ENCODE data around the gene TRPT1. TPM values are rescaled to one million over a fixed set of nuclear protein-coding genes. Genes with fewer than 3 reads are reported as not detected.
A peak's percentile ranks its signal among the peaks of the same experiment; 100 is the strongest.

TRPT1 gene
- polyA plus RNA-seq, 1 donor = 69.1 TPM

DNA sequence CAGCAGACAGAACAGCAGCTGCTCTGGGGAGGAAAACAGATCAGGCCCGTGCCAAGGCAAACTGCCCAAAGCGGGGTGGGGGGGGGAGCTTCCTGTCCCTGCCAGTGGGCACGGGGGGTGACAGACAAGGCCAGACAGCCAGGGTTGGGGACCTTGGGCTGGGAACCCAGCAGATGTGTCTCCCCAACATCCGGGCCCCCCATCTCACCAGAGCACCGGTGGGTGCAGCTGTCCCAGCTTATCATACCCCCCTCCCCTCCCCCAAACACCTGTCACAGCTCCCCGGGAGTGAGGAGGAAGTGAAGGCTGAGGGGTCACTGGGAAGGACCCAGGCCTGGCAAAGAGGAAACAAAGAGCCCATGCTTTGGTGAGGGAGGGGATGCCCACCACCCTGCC, 19.4 kb upstream of the TRPT1 start:
- no peak for DNase-seq (ENCODE audit: low read depth)

DNA sequence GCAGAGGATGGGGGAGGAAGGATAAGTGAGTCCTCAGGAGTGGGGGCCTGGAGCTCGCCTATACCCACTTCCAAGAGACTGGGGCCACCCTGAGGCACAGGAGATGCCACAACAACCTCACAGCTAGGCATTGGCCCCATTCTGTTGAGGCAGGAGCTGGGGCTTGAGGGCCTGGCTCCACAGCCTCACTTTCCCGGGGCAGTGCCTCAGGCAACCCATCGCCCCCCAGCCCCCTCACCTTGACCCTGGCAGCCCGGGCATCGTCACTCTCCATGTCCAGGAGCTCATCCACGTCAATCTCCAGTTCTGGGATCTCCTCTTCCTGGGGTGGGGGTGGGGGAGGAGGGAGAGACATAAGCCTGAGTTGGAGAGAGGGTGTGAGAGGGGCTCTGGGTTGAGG, 19.0 kb upstream of the TRPT1 start:
- no peak for DNase-seq (ENCODE audit: low read depth)

DNA sequence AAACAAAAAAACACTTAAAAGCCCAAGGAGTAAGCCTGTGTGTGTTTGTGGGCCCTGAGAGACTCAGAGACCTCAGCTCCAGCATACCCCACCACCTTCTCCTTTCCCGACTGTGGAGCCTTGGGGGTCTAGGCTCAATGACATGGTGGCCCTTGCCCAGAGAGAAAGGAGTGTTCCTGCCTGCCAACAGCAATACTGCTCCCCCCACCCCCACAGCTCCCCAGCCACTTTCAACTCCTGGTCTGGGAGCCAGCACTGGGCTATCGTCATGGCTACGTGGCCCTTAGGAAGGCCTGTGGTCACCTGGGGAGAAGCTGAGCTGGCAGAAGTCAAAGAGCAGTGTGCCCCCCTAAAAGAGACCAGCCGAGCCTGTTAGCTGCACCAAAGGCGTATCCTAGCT, 18.1 kb upstream of the TRPT1 start:
- DNase-seq (ENCODE audit: low read depth) = no peak

DNA sequence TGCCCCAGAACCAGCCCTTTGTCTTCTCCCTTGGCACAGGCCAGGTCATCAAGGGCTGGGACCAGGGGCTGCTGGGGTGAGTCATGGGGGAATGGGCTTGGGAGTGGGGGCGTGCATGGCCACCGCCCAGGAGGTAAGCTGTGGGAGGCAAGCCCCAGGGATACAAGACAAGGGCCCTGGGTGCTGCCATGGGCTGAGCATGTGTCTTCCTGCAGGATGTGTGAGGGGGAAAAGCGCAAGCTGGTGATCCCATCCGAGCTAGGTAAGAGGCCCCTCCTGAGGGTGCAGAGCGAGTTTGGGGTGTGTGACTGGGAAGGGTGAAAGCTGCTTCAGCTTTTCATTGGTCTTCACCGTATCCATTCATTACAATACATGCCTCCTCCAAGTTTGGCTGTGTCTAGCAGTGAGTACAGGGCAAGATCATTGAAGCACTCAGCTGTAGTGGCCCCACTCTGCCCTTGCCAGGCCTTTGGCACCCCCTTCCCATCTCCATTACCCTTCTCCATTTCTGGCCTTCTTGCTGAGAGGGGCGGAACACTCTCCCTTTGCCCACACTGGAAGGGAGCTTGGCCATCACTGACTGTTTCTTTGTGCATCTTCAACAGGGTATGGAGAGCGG, 17.4 kb upstream of the TRPT1 start:
- no peak for DNase-seq (ENCODE audit: low read depth)

DNA sequence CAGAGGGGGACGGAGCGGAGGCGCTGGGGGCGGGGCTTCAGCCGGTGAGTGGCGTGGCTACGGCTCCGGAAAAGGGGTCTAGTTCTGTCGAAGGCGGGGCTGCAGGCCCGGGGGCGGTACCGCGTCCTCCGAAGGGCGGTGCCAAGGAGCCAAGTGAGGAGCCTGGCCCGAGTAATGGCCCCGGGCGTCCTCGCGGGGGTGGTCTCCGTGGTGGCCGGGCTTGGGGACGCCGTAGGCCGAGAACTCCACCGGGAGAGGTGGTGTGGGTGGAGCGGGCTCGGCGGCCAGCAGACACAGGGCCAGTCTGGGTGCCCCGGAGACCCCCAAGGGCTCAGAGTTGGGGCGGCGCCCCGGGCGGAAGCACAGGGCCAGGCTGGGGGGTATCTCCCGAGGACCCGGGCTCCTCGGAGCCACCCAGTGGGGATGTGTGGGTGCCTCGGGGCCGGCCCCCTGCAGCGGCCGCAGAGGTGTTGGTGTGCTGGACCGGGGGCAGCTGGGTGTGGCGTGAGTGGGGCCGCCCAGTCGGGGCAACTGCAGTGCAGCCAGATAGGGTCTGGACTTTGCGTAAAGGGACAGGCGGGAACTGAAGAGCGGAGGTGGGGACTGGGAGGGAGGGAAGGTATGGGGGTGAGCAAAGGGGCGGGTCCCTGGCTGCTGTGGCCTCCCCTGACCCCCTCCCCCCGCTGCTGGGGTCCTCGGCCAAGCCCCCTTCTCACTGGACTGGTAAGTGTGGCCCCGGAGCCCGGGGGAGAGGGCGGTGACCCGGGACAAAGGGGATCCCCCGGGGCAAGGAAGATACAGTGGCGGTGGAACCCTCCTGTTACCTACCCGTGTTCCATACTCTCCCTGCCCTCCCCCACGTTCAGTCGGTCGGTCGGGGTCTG, 15.7 kb upstream of the TRPT1 start:
- DNase-seq (ENCODE audit: low read depth) = no peak

DNA sequence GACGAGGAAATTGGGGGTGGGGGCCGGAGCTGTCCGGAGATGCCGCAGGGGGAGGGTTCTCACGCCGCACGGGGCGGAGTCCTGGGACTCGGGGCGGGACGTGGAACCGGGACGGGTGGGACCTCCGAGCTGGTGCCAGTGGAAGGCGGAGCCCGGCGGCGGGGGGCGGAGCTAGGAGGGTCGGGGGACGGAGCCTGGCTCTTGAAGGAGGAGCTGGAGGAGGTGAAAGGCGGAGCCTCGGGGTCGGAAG, 15.2 kb upstream of the TRPT1 start:
- DNase-seq (ENCODE audit: low read depth) = peak; percentile 96

DNA sequence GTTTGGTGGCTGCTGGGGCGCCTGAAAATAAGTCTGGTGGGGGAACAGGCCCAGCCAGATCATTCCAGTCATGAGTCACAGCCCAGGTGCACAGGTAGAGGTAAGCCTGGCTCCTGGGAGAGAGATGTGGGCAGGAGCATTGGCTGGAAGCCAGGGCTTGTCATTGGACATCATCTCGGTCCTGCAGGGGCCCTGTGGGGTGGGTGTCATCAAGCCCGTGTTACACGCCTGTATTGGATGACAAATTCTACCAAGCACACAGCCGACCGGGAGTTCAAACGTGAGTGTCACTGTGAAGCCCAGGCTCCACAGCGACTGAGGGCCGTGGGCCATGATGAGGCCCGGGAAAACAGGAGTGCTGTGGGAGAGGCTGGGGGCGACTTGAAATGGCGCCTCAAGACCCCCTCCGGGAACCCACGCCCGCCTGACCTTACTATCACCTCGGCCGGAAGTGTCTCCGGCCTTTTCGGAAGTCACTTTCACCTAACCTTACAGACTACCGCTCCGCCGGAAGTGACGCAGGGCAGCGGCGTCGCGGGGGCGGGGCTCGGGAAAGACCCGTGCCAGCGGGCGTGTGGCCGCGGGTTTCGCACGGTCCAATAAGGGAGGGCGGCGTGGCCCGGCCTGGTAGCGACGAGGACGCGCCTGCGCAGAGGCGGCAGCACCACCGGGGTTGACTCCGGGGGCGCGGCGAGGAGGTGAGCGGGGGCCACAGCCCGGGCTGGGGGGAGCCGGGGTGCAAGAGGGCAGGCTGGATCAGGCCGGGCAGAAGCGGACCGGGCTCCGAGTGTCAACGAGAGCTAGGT, 14.7 kb upstream of the TRPT1 start, which contains the start of gene FKBP2:
FKBP2 (plus strand) TSS at position 661 of the 806 bp plus-strand sequence. CDS start 1,293 bp downstream, outside the sequence.
- peak; percentile 80 for DNase-seq (ENCODE audit: low read depth)

DNA sequence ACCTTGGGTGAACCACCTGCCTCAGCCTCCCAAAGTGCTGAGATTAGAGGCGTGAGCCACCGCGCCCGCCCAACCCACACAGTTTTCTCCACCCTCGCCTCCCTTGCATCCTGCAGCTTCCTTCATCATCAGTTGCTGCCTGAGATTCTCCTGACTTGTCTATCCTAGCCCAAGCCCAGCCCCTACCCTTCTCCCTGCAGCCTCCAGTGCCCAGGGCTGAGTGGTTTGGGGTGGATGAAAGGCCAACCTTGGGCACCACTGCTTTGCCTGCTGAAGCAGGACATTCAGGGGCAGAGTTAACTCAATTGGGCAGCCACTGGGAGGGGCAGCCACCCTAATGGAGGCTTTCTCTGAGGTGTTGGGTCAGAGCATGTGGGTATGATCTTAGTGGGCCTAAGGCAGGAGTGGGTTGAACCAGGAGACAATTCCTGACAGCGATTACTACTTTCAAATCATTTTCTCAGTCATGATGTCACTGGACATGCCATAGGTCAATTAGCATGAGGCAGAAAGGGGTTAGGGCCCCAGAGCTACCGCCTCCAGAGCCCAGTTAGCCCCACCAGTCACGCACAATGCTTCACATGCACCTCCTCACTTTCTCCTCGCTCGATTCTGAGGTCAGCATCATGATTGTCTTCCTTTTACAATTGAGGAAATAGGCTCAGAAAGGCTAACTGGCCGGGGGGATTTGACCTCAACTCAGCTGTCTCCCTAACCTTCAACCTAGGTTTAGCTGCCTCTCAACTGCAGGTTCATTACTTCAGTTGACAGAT, 13.9 kb upstream of the TRPT1 start:
- DNase-seq (ENCODE audit: low read depth) = no peak

DNA sequence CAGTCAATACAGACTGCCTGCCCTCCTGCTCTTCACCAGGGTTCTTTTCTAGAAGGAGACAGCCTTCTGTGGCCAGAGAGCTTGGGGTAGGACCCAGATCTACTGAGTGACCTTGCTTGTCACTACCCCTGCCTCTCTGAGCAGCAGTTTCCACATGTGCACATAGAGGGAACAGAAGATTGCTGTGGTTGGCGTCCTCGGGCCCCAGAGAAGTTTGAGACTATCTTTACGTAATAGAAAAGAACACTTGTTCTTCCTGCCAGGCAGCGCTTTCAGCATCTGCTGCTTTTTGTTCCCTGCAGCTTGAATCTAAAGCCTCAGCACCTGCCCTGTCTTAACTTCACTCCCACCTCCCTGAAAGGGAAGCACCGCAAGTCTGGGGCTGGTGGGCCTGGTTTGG, 13.0 kb upstream of the TRPT1 start:
- DNase-seq (ENCODE audit: low read depth) = no peak

DNA sequence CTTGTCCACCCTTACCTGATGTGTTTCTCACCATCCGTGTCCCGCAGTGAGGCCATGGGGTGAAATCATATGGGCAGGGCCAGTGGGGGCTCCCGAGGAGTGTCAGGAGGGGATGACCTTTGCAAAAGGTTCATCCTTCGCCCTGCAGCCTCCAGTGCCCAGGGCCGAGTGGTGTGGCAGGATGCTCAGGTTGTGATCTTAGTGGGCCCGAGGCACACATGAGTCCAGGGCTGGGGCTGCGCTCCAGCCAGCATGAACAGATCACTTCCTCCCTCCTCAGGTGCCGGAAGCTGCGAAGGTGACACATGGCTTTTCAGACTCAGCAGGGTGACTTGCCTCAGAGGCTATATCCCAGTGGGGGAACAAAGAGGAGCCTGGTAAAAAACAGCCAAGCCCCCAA, 12.1 kb upstream of the TRPT1 start:
- DNase-seq (ENCODE audit: low read depth) = no peak

DNA sequence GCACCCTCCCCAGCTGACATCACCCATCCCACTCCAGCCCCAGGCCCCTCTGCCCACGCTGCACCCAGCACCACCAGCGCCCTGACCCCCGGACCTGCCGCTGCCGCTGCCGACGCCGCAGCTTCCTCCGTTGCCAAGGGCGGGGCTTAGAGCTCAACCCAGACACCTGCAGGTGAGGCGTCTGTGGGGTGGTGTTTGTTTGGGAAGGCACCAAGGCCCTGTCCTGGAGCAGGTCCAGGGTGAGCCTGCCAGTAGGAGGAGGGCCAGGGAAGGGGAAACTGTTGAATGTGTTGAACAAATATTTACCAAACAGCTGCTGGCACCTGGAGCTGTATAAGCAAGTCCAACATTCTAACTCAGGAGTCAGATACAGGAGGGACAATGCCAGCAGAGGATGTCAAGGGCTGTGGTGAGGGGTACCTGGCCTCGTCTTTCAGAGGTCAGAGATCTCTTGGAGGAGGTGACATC, 11.5 kb upstream of the TRPT1 start:
- DNase-seq (ENCODE audit: low read depth) = no peak

DNA sequence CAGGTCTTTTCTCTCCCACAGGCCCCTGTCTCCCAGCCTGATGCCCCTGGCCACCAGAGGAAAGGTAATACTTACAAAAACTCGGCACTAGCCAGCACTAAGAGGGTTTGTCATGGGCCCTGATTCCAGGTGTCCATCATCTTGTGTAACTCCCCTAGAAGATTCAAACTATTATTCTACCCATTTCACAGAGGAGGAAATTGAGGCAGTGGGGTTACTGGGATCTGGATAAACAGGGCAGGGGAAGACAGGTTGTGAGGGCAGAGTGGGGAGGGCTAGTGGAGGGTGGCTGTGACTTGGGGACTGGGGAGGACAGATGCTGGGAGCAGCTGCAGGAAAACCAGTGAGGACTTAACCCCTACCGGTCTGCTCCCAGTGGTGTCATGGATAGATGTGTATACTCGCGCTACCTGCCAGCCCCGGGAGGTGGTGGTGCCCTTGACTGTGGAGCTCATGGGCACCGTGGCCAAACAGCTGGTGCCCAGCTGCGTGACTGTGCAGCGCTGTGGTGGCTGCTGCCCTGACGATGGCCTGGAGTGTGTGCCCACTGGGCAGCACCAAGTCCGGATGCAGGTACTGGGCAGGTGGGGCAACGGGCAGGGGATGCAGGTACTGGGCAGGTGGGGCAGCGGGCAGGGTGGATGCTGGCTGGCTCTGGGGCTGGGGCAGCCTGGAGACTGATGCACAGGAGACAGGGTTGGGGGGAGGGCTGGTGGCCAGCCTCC, 9.6 kb upstream of the TRPT1 start:
- no peak for DNase-seq (ENCODE audit: low read depth)

DNA sequence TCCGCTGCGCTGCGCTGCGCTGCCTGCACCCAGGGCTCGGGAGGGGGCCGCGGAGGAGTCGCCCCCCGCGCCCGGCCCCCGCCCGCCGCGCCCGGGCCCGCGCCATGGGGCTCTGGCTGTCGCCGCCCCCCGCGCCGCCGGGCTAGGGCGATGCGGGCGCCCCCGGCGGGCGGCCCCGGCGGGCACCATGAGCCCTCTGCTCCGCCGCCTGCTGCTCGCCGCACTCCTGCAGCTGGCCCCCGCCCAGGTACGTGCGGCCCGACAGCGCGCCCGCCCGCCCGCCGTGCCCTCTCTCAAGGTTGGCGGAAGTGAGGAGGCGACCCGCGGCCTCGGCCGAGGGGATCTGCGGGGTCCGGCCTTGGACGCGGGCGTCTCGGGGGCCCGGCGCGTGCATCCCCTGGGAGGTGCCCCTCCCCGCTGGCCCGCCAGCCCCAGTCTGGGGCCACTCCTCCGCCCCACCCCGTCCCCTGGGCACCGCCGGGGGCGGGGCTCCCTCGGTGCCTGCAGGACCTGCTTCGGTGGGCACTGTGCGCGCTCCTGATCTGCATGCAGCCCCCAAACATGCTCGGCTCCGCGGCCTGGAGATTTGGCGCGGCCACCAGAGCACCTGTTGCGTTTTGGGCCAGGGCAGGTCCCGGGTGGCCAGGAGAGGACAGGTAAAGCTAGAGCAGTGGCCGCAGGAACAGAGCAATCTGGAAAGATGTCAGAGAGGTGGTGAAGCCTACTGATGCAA, 8.8 kb upstream of the TRPT1 start:
- no peak for DNase-seq (ENCODE audit: low read depth)

DNA sequence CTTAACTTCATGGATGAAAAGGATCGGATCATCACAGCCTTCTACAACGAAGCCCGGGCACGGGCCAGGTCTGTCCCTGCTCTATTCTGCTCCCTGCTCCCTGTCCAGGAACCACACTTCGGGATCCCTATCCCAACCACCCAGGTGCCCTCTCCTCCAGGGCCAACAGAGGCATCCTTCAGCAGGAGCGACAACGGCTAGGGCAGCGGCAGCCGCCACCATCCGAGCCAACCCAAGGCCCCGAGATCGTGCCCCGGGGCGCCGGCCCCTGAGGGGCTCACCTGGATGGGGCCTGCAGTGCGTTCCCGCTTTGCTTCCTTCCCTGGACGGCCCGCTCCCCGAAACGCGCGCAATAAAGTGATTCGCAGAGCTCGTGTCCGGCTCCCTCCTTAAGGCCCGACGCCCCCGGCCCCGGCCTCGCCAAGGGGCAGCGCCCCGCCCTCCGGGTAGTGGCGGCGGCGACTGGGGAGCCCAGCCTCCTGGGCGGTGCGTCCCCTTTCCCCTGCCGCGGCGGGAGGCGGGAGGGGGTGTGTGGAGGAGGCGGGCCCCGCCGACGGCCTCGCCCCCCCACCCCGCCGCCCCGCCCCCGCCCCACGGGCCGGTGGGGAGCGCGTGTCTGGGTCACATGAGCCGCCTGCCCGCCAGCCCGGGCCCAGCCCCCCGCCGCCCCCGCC, 8.1 kb upstream of the TRPT1 start, which contains the start of gene VEGFB:
VEGFB (plus strand) TSS at position 672 of the 674 bp plus-strand sequence. CDS start 250 bp downstream, outside the sequence.
- DNase-seq (ENCODE audit: low read depth) = no peak

DNA sequence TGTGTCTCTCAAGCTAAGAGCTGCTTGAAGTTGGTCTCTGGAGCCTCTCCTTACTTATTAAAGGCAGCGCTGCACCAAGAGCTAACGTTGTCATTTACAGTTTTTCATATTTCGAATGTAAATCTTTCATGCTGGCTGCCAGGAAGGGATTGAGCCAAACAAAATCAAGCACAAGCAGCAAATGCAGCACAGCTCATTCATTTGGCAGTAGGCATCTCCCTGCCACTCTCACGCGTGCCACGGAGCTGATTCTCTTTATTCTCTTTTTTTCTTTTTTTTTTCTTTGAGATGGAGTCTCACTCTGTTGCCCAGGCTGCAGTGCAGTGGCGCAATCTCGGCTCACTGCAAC, 7.0 kb upstream of the TRPT1 start:
- no peak for DNase-seq (ENCODE audit: low read depth)

DNA sequence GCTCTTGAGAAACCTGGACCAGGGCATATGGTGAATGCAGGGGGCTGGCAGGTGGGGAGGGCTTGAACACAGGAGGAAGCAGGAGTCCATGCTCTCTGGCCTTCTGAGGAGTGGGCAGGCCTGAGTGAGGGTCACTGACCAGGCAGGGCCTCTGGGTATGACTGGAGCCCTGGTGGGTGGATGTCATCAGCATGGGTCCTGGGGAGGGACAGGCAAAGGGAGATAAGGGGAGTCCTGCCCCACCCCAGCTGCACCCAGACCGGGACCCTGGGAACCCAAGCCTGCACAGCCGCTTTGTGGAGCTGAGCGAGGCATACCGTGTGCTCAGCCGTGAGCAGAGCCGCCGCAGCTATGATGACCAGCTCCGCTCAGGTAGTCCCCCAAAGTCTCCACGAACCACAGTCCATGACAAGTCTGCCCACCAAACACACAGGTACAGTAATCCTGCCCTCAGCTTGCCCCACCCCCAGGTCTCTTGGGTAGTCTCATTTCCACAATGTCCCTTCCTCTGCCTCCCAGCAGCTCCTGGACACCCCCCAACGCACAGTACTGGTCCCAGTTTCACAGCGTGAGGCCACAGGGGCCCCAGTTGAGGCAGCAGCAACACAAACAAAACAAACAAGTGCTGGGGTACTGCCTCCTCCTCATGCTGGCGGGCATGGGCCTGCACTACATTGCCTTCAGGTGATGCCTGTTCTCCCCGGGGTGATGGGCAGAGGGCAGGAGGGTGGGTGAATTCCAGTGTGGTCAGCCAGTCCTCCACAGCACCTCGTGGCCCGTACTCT, 6.4 kb upstream of the TRPT1 start:
- DNase-seq (ENCODE audit: low read depth) = no peak

DNA sequence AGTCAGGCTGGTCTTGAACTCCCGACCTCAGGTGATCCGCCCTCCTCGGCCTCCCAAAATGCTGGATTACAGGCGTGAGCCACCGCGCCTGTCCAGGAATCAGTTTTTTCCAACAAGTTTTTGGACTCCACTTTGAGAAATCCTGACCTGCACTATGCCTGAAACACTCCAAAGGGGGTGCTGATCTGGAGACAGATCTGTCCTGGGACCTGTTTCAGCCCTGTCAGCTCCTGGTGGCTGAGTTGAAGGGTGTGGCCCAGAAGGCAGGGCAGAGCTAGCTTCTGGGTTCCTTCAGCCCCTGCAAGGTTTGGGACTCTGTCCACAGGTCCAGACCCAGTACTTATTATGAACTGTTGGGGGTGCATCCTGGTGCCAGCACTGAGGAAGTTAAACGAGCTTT, 5.6 kb upstream of the TRPT1 start:
- no peak for DNase-seq (ENCODE audit: low read depth)

DNA sequence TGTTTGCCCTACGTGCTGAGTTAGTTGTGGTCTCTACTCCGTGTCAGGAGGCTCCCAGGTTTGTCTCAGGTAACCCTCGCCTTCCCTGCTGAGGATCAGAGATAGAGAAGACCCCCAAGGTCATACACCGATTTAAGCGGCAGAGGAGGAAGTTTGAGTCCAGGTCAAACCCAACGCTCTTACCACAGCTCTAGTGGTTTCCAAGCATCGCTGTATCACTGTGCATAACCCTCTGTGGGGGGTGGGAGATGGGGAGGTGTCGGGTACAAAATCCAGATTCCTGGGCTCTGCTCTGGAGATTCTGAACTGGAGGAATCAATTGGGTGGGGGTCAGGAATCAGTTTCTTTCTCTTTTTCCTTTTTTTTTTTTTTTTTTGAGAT, 5.0 kb upstream of the TRPT1 start:
- no peak for DNase-seq (ENCODE audit: low read depth)

Data from forelimb muscle (tissue), 1 donor.